SK-N-SH treated with all-trans-retinoic acid at 6 μM for 48 hours (cell line): ENCODE measurements around the gene DPCD.

Experiments used
- CREB5 ChIP-seq: fragments of 250-450 bp; sonication (Bioruptor Pico); IDR thresholded peaks from 2 replicates; pipeline ENCODE4 v1.5.1; 2020; ENCODE audit warnings: low read depth, mild to moderate bottlenecking, moderate library complexity
- RARB ChIP-seq: fragments of 250-450 bp; sonication (Bioruptor Pico); IDR thresholded peaks from 2 replicates; pipeline ENCODE4 v1.8.0; 2021; ENCODE audit warnings: mild to moderate bottlenecking, moderate library complexity
- ZFP30 ChIP-seq: fragments of 450-650 bp; formaldehyde crosslinking; IDR thresholded peaks from 2 replicates; pipeline ENCODE4 v1.5.0; 2022; ENCODE audit warnings: mild to moderate bottlenecking, moderate library complexity
- ZNF565 ChIP-seq: fragments of 450-650 bp; formaldehyde crosslinking; conservative IDR thresholded peaks from 2 replicates; pipeline ENCODE4 v1.5.0; 2020; ENCODE audit warnings: low read depth, mild to moderate bottlenecking, moderate library complexity

- TF ChIP-seq CREB5 (CRISPR knock-in tag) (no peak), ZFP30 (no peak), RARB (CRISPR knock-in tag) (no peak), ZNF565 (CRISPR knock-in tag) (no peak)
Measured at GRCh38 chr10:101645659-101646058, 57.5 kb downstream of the DPCD start.
